ENCODE results near the gene PAPPA2.

PAPPA2 gene

DNA sequence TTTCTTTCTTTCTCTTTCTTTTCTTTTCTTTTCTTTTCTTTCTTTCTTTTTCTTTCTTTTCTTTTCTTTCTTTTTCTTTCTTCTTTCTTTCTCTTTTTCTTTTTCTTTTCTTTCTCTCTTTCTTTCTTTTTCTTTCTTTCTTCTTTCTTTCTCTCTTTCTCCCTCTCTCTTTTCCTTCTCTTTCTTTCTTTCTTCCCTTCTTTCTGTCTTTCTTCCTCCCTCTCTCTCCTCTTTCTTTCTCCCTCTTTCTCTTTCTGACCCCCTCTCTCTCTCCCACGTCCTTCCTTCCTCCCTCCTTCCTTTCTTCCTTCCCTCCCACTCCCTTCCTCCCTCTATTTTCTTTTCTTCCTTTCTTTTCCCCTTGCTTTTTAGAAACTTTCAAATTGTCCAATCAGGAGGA, 333.6 kb downstream of the PAPPA2 start:
- Histone ChIP-seq H3K4me1 (ENCODE audit: control insufficient read depth, insufficient read depth, low read length) (no peaks in the 10 kb centered on the region), H3K4me3 (ENCODE audit: low read length) (no peak overlapping the region), H3K36me3 (ENCODE audit: control insufficient read depth, insufficient read depth, low read length) (no peaks in the 10 kb centered on the region), H3K9ac (ENCODE audit: low read length) (no peak overlapping the region), H3K27ac (ENCODE audit: low read depth, low read length) (no peak overlapping the region), H3K27me3 (ENCODE audit: control insufficient read depth, insufficient read depth, low read length) (no peaks in the 10 kb centered on the region)

GRCh38 chr1:176799327-176799726, 336.4 kb downstream of the PAPPA2 start:
- no peaks in the 10 kb centered on the region for H3K4me1 ChIP-seq (ENCODE audit: control insufficient read depth, insufficient read depth, low read length)
- H3K36me3 ChIP-seq (ENCODE audit: control insufficient read depth, insufficient read depth, low read length), result no peaks in the 10 kb centered on the region
- no peaks in the 10 kb centered on the region for H3K27me3 ChIP-seq (ENCODE audit: control insufficient read depth, insufficient read depth, low read length)
- no peak overlapping the region for H3K27ac ChIP-seq (ENCODE audit: low read depth, low read length)
- H3K4me3 ChIP-seq (ENCODE audit: low read length), result no peak overlapping the region
- no peak overlapping the region for H3K9ac ChIP-seq (ENCODE audit: low read length)

DNA sequence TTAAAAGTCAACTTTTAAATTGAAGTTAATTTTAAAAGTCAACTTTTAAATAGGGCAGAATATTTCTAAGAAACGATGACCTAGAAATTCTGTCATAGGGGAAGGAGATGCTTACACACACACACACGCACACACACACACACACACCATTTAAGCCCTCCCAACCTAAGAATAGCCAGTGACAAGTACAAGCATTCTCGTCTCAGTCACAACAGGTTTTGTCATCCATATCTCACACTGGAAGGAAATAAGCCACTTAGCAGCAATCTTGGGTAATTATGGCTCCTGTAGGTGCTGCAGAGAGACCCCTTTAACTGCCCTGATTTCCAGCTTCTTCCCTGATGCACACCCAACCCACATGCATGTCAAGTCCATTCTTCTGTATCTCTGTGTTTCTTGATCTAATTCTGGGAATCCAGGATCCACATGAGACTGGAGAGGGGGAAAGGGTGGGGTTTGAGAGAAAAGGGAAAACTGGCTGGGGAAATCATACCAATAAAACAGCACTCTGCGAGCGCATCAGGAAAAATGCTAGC, 338.1 kb downstream of the PAPPA2 start:
- no peak overlapping the region for H3K27ac ChIP-seq (ENCODE audit: low read depth, low read length)

DNA sequence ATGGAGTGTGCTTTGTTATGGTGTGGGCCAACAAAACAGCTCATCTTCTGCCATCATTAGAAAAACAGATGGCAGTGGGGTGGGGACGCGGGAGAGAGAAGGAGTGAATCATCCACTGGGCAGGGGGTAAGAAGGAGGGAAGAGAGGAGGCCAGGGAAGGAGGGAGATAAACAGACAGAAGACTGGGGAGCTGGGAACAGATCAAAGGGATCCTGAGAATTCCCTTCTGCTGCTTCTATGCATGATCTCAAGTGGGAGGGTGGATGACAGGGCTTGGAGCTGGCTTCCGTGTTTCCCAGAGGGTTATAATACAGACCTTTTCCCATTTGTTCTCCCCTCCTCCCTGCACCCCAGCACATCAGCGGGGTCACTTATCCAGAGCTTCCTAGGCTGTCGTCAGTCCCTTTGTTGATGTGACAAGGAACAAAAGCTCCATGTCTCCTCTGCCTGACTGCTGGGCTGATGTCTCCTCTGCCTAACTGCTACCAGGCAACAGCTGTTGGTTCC, 338.6 kb downstream of the PAPPA2 start:
- H3K9ac ChIP-seq (ENCODE audit: low read length), result no peak overlapping the region
- no peaks in the 10 kb centered on the region for H3K36me3 ChIP-seq (ENCODE audit: control insufficient read depth, insufficient read depth, low read length)
- no peak overlapping the region for H3K4me3 ChIP-seq (ENCODE audit: low read length)
- H3K27me3 ChIP-seq (ENCODE audit: control insufficient read depth, insufficient read depth, low read length), result no peaks in the 10 kb centered on the region
- no peak overlapping the region for H3K27ac ChIP-seq (ENCODE audit: low read depth, low read length)
- H3K4me1 ChIP-seq (ENCODE audit: control insufficient read depth, insufficient read depth, low read length), result no peaks in the 10 kb centered on the region

More for the DNA sequence above, 338.1 kb downstream of the PAPPA2 start:
- no peak overlapping the region for H3K9ac ChIP-seq (ENCODE audit: low read length)
- H3K27me3 ChIP-seq (ENCODE audit: control insufficient read depth, insufficient read depth, low read length), result no peaks in the 10 kb centered on the region
- H3K4me1 ChIP-seq (ENCODE audit: control insufficient read depth, insufficient read depth, low read length), result no peaks in the 10 kb centered on the region
- no peaks in the 10 kb centered on the region for H3K36me3 ChIP-seq (ENCODE audit: control insufficient read depth, insufficient read depth, low read length)
- no peak overlapping the region for H3K4me3 ChIP-seq (ENCODE audit: low read length)

- Histone ChIP-seq H3K27ac (ENCODE audit: low read depth, low read length) (no peak overlapping the region), H3K9ac (ENCODE audit: low read length) (no peak overlapping the region), H3K4me3 (ENCODE audit: low read length) (no peak overlapping the region), H3K36me3 (ENCODE audit: control insufficient read depth, insufficient read depth, low read length) (no peaks in the 10 kb centered on the region), H3K27me3 (ENCODE audit: control insufficient read depth, insufficient read depth, low read length) (no peaks in the 10 kb centered on the region), H3K4me1 (ENCODE audit: control insufficient read depth, insufficient read depth, low read length) (no peaks in the 10 kb centered on the region)
These were observed 339.3 kb downstream of the PAPPA2 start for GRCh38 chr1:176802316-176802715.

GRCh38 chr1:176803042-176803441, 340.1 kb downstream of the PAPPA2 start:
- H3K27ac ChIP-seq (ENCODE audit: low read depth, low read length), result no peak overlapping the region
- H3K4me1 ChIP-seq (ENCODE audit: control insufficient read depth, insufficient read depth, low read length), result no peaks in the 10 kb centered on the region
- no peaks in the 10 kb centered on the region for H3K36me3 ChIP-seq (ENCODE audit: control insufficient read depth, insufficient read depth, low read length)
- no peaks in the 10 kb centered on the region for H3K27me3 ChIP-seq (ENCODE audit: control insufficient read depth, insufficient read depth, low read length)
- H3K4me3 ChIP-seq (ENCODE audit: low read length), result no peak overlapping the region
- no peak overlapping the region for H3K9ac ChIP-seq (ENCODE audit: low read length)

GRCh38 chr1:176803596-176803995, 340.6 kb downstream of the PAPPA2 start:
- no peaks in the 10 kb centered on the region for H3K36me3 ChIP-seq (ENCODE audit: control insufficient read depth, insufficient read depth, low read length)
- no peaks in the 10 kb centered on the region for H3K4me1 ChIP-seq (ENCODE audit: control insufficient read depth, insufficient read depth, low read length)
- H3K9ac ChIP-seq (ENCODE audit: low read length), result no peak overlapping the region
- no peak overlapping the region for H3K27ac ChIP-seq (ENCODE audit: low read depth, low read length)
- H3K27me3 ChIP-seq (ENCODE audit: control insufficient read depth, insufficient read depth, low read length), result no peaks in the 10 kb centered on the region
- H3K4me3 ChIP-seq (ENCODE audit: low read length), result no peak overlapping the region

DNA sequence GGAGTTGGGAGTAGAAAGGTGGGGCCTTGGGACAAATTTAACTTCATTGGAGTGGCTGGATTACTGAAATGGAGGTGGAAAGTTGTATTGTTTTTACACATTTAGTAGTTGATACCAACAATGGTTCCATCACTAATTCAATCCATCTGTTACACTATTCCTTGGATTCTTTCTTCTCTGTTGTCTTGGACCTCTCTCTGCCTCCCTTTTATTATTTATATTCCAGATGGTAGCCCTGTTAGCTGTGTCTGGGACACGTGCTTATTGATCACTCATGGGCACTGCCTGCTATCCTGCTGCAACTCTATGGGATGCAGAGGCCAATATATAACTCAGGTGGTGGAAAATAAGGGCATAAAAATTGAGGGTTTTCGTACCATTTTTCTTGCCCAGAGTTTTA, 346.3 kb downstream of the PAPPA2 start:
- no peak overlapping the region for H3K9ac ChIP-seq (ENCODE audit: low read length)
- H3K4me3 ChIP-seq (ENCODE audit: low read length), result no peak overlapping the region
- no peak overlapping the region for H3K27ac ChIP-seq (ENCODE audit: low read depth, low read length)
- H3K36me3 ChIP-seq (ENCODE audit: control insufficient read depth, insufficient read depth, low read length), result no peaks in the 10 kb centered on the region
- no peaks in the 10 kb centered on the region for H3K27me3 ChIP-seq (ENCODE audit: control insufficient read depth, insufficient read depth, low read length)
- H3K4me1 ChIP-seq (ENCODE audit: control insufficient read depth, insufficient read depth, low read length), result no peaks in the 10 kb centered on the region

DNA sequence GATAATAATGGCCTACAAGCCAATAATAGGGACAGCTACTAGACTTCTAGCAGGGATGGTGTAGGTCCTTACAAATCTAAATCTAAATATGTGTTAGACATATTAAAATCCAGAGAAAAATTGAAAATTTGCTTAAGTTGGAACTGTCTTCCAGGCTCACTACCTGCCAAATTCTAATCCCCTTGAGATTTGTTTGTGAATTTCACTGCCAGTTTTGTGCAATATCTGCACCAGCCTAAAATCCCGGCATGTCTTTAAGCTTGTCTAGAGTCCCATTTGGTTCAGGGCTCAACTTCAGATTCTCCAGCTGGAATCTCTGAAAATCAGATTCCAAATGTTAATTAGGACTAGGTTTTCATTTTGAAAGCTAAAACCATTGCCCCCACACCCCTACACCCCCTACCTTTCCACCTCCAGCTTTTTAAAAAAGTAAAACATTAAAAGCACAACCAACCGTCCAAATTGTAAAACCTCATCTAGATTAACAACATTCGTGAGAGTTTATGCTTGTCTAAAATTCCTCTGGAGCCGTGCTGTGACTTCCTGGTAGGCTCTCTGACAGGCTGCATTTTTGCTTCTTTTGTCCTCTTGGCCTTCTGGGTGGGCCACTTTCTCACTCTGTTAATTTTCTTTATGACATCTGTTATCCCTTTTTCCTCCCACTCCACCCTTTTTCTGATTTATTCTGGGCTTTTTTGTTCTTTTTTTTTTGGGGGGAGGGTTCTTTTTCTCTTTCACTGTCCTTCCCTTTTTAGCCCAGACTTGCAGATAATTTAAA, 348.7 kb downstream of the PAPPA2 start:
- H3K36me3 ChIP-seq (ENCODE audit: control insufficient read depth, insufficient read depth, low read length), result no peaks in the 10 kb centered on the region
- H3K27ac ChIP-seq (ENCODE audit: low read depth, low read length), result no peak overlapping the region
- no peaks in the 10 kb centered on the region for H3K4me1 ChIP-seq (ENCODE audit: control insufficient read depth, insufficient read depth, low read length)
- H3K4me3 ChIP-seq (ENCODE audit: low read length), result no peak overlapping the region
- no peak overlapping the region for H3K9ac ChIP-seq (ENCODE audit: low read length)
- no peaks in the 10 kb centered on the region for H3K27me3 ChIP-seq (ENCODE audit: control insufficient read depth, insufficient read depth, low read length)

- H3K4me1 ChIP-seq (ENCODE audit: control insufficient read depth, insufficient read depth, low read length), result no peaks in the 10 kb centered on the region
- H3K9ac ChIP-seq (ENCODE audit: low read length), result no peak overlapping the region
- H3K4me3 ChIP-seq (ENCODE audit: low read length), result no peak overlapping the region
- no peaks in the 10 kb centered on the region for H3K36me3 ChIP-seq (ENCODE audit: control insufficient read depth, insufficient read depth, low read length)
- H3K27ac ChIP-seq (ENCODE audit: low read depth, low read length), result no peak overlapping the region
- H3K27me3 ChIP-seq (ENCODE audit: control insufficient read depth, insufficient read depth, low read length), result no peaks in the 10 kb centered on the region
These were observed 352.6 kb downstream of the PAPPA2 start for GRCh38 chr1:176815621-176816020.

- Histone ChIP-seq H3K36me3 (ENCODE audit: control insufficient read depth, insufficient read depth, low read length) (no peaks in the 10 kb centered on the region), H3K4me3 (ENCODE audit: low read length) (no peak overlapping the region), H3K9ac (ENCODE audit: low read length) (no peak overlapping the region), H3K27me3 (ENCODE audit: control insufficient read depth, insufficient read depth, low read length) (no peaks in the 10 kb centered on the region), H3K27ac (ENCODE audit: low read depth, low read length) (no peak overlapping the region), H3K4me1 (ENCODE audit: control insufficient read depth, insufficient read depth, low read length) (no peaks in the 10 kb centered on the region)
These were observed 353.3 kb downstream of the PAPPA2 start for GRCh38 chr1:176816232-176816631.

DNA sequence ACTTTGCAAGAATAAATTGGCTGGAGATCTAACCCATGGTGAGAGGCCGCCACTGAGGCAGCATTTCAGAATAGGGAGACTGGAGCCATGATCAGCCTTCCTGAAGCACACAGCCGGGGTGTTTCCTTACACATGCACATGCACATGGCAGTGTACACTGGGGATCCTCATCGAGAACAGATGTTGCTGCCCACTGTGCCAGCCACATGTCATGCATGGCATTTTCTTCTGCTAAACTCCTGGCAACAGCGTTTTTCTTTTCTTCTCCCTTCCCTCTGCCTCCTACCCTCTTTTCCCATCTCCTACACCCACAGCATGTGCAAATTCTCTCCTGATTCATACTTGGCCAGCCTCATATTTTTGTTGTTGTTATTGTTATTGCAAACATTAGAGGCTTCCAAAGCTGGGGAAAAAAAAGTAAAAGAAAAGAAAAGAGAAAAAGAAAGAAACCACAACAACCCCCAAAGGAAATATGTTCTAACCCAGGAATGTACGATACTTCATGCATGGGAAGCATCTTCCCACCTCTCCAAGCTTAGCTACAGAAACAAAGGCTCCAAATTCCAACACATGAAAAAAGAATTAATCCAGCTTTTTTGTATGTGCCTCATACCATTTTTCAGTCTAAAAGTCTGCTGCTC, 357.5 kb downstream of the PAPPA2 start:
- Histone ChIP-seq H3K4me1 (ENCODE audit: control insufficient read depth, insufficient read depth, low read length) (no peaks in the 10 kb centered on the region), H3K27me3 (ENCODE audit: control insufficient read depth, insufficient read depth, low read length) (no peaks in the 10 kb centered on the region), H3K27ac (ENCODE audit: low read depth, low read length) (no peak overlapping the region)

More for the DNA sequence above, 357.5 kb downstream of the PAPPA2 start:
- H3K4me3 ChIP-seq (ENCODE audit: low read length), result no peak overlapping the region
- H3K36me3 ChIP-seq (ENCODE audit: control insufficient read depth, insufficient read depth, low read length), result no peaks in the 10 kb centered on the region
- no peak overlapping the region for H3K9ac ChIP-seq (ENCODE audit: low read length)
